NB4 (cell line): ENCODE measurements around the gene OOEP.

Experiments
- MYC ChIP-seq: IDR thresholded peaks from 2 replicates; pipeline ENCODE4 v1.6.1; 2011; ENCODE audit warnings: low read depth, low read length
- TF ChIP-seq, protein P1 (sequence below): IDR thresholded peaks from one replicate; pipeline ENCODE4 v1.5.1; 2012; ENCODE audit warnings: low read depth, low read length

DNA sequence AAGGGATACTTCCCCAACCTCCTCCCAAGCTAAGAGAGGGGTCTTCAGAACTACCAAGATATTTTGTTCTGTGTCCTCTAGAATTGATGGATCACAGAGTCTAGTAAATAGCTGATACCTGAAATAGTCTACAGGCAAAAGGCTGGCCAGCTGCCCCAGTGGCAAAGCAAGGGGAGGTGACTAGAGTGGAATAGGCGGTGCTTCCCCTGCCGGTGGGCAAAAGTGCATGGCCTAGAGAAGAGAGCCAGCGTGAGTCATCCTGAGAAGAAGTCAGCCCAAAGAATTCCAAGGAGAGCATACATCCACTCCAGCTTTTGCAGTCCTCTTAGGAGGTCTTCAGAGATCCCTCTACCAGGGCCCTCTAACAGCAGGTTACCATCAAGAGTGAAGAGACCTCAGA lies 30.4 kb downstream of the OOEP start:
- no peak for TF ChIP-seq MYC
- TF ChIP-seq, protein P1, sequence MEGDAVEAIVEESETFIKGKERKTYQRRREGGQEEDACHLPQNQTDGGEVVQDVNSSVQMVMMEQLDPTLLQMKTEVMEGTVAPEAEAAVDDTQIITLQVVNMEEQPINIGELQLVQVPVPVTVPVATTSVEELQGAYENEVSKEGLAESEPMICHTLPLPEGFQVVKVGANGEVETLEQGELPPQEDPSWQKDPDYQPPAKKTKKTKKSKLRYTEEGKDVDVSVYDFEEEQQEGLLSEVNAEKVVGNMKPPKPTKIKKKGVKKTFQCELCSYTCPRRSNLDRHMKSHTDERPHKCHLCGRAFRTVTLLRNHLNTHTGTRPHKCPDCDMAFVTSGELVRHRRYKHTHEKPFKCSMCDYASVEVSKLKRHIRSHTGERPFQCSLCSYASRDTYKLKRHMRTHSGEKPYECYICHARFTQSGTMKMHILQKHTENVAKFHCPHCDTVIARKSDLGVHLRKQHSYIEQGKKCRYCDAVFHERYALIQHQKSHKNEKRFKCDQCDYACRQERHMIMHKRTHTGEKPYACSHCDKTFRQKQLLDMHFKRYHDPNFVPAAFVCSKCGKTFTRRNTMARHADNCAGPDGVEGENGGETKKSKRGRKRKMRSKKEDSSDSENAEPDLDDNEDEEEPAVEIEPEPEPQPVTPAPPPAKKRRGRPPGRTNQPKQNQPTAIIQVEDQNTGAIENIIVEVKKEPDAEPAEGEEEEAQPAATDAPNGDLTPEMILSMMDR: no peak
